Upper lobe of left lung (tissue), 4 donors: ENCODE data around the gene SUPT5H.

Experiments
- CTCF ChIP-seq, 6 experiments: fragments of 450-650 bp in 4 of 6; fragments of 200-600 bp in 2 of 6; sonication (generic) in 2 of 6; IDR thresholded peaks; one replicate each; pipeline ENCODE4 v1.5.1; 2016 to 2019; ENCODE audit warnings: antibody characterized with exemption in 6 of 6
- POLR2AphosphoS5 ChIP-seq, 2 donors: sonication (generic); formaldehyde crosslinking; IDR thresholded peaks; one replicate each; pipeline ENCODE4 v1.5.1; 2017; ENCODE audit warnings: antibody characterized with exemption in 2 of 2

GRCh38 chr19:39506598-39506943, 61.2 kb downstream of the SUPT5H start:
- no peak for TF ChIP-seq CTCF (IDR thresholded peaks at IDR 0.05)
- no peak for TF ChIP-seq POLR2AphosphoS5 (IDR thresholded peaks at IDR 0.05)
